NT2/D1 (cell line): Measurements from ENCODE around the gene GPR179.

ENCODE experiments used
- SUZ12 ChIP-seq: IDR thresholded peaks from 2 replicates; pipeline ENCODE4 v1.6.1; 2011; ENCODE audit not compliant: insufficient read length, insufficient read depth; ENCODE audit errors: extremely low read depth
- YY1 ChIP-seq: IDR thresholded peaks from 2 replicates; pipeline ENCODE4 v1.6.1; 2011; ENCODE audit not compliant: insufficient read length, insufficient read depth
- ZNF274 ChIP-seq: IDR thresholded peaks from 2 replicates; pipeline ENCODE4 v1.6.1; 2011; ENCODE audit warnings: mild to moderate bottlenecking, low read depth, low read length

- TF ChIP-seq ZNF274 (no peak), SUZ12 (no peak), YY1 (no peak)
Observed at GRCh38 chr17:38344420-38344745, 627 bp upstream of the GPR179 start.
